Measurements from ENCODE around the gene PHPT1. TPM values are rescaled to one million over a fixed set of nuclear protein-coding genes. Genes with fewer than 3 reads are reported as not detected.
"Not testable (repeated sequence)": the region's sequence is repeated elsewhere in the genome, so short reads cannot be mapped to it uniquely, and the experiment has no call there.

PHPT1 gene
- total and polyA plus RNA-seq, 2 of the 13 experiments (the other 11 are each of a cell fraction or from before 2014, with no cell fraction given), result 189 to 192 TPM

- FAIRE-seq; H3K4me3 ChIP-seq (replicated peaks in 1 of 3; ENCODE audit: insufficient read depth in 1 of 3, low read depth in 2 of 3, low read length in 3 of 3); H3K27ac ChIP-seq (ENCODE audit: extremely low read length, insufficient read depth, low read length); H2AFZ ChIP-seq (ENCODE audit: low read length); H4K20me1 ChIP-seq (ENCODE audit: insufficient read depth, low read length); H3K27me3 ChIP-seq (ENCODE audit: control insufficient read depth in 1 of 2, insufficient read depth in 2 of 2, low read length in 2 of 2); DNase-seq (ENCODE audit: low spot score); H3K79me2 ChIP-seq (ENCODE audit: insufficient read depth, low read length); BruUV-seq (replicated peaks); ATAC-seq; H3K9ac ChIP-seq (ENCODE audit: insufficient read depth, low read depth, low read length); in situ Hi-C loops (cut with HindIII; ENCODE audit: extremely low pct_ligation_motif_present, low pct_unique_long_range_greater_than_20kb); H3K4me2 ChIP-seq (ENCODE audit: low read depth, low read length); CTCF ChIA-PET (ENCODE audit: low intra/inter-chr PET ratio, low total read pairs); POLR2A ChIA-PET; intact Hi-C loops (cut with micrococcal nuclease; ENCODE audit: unreplicated experiment); H3K9me3 ChIP-seq (ENCODE audit: low read length): not testable (repeated sequence)
- H3K36me3 ChIP-seq (replicated peaks in 1 of 2; ENCODE audit: control insufficient read depth in 1 of 2, insufficient read depth in 2 of 2, low read length in 2 of 2), result peaks cover 10 to 13% of the 10 kb centered on the region in 2 experiments; a peak in 3 of 5 replicates
- TF ChIP-seq ZC3H13 (CRISPR knock-in tag; IDR thresholded peaks at IDR 0.05), result 0 out of 2 replicates have a peak, but pooled peaks have one; percentile 1
- TF ChIP-seq, protein P1, sequence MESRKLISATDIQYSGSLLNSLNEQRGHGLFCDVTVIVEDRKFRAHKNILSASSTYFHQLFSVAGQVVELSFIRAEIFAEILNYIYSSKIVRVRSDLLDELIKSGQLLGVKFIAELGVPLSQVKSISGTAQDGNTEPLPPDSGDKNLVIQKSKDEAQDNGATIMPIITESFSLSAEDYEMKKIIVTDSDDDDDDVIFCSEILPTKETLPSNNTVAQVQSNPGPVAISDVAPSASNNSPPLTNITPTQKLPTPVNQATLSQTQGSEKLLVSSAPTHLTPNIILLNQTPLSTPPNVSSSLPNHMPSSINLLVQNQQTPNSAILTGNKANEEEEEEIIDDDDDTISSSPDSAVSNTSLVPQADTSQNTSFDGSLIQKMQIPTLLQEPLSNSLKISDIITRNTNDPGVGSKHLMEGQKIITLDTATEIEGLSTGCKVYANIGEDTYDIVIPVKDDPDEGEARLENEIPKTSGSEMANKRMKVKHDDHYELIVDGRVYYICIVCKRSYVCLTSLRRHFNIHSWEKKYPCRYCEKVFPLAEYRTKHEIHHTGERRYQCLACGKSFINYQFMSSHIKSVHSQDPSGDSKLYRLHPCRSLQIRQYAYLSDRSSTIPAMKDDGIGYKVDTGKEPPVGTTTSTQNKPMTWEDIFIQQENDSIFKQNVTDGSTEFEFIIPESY (CRISPR knock-in tag; IDR thresholded peaks at IDR 0.05), result peak; percentile 72; the same call in 1 of the 2 replicates
- TF ChIP-seq ZBTB38 (CRISPR knock-in tag; IDR thresholded peaks at IDR 0.05), result 0 out of 2 replicates have a peak, but pooled peaks have one; percentile 41
- peak; percentile 57 for TF ChIP-seq AGO1 (IDR thresholded peaks at IDR 0.05; ENCODE audit: low read depth, low read length, poor library complexity, severe bottlenecking)
- TF ChIP-seq, protein P2, sequence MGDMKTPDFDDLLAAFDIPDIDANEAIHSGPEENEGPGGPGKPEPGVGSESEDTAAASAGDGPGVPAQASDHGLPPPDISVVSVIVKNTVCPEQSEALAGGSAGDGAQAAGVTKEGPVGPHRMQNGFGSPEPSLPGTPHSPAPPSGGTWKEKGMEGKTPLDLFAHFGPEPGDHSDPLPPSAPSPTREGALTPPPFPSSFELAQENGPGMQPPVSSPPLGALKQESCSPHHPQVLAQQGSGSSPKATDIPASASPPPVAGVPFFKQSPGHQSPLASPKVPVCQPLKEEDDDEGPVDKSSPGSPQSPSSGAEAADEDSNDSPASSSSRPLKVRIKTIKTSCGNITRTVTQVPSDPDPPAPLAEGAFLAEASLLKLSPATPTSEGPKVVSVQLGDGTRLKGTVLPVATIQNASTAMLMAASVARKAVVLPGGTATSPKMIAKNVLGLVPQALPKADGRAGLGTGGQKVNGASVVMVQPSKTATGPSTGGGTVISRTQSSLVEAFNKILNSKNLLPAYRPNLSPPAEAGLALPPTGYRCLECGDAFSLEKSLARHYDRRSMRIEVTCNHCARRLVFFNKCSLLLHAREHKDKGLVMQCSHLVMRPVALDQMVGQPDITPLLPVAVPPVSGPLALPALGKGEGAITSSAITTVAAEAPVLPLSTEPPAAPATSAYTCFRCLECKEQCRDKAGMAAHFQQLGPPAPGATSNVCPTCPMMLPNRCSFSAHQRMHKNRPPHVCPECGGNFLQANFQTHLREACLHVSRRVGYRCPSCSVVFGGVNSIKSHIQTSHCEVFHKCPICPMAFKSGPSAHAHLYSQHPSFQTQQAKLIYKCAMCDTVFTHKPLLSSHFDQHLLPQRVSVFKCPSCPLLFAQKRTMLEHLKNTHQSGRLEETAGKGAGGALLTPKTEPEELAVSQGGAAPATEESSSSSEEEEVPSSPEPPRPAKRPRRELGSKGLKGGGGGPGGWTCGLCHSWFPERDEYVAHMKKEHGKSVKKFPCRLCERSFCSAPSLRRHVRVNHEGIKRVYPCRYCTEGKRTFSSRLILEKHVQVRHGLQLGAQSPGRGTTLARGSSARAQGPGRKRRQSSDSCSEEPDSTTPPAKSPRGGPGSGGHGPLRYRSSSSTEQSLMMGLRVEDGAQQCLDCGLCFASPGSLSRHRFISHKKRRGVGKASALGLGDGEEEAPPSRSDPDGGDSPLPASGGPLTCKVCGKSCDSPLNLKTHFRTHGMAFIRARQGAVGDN (CRISPR knock-in tag; IDR thresholded peaks at IDR 0.05), result 0 out of 2 replicates have a peak, but pooled peaks have one; percentile 4
- peaks cover 35% of the 10 kb centered on the region for H3K4me1 ChIP-seq (ENCODE audit: insufficient read depth, low read length)
- WGBS (ENCODE audit: low lambda C conversion rate), result 75% methylated on average over 9 of the region's 15 CpGs
Observed at GRCh38 chr9:136837856-136838277, 11.3 kb upstream of the PHPT1 start.

Measured in HepG2 (cell line).